NCI-H226 (cell line): ENCODE results near the gene AP1S2.
A peak's percentile ranks its signal among the peaks of the same experiment; 100 is the strongest.

Experiments used
- DNase-seq: peaks from one replicate; pipeline ENCODE4 v3.0.0-alpha.2; 2015

AP1S2 gene

DNA sequence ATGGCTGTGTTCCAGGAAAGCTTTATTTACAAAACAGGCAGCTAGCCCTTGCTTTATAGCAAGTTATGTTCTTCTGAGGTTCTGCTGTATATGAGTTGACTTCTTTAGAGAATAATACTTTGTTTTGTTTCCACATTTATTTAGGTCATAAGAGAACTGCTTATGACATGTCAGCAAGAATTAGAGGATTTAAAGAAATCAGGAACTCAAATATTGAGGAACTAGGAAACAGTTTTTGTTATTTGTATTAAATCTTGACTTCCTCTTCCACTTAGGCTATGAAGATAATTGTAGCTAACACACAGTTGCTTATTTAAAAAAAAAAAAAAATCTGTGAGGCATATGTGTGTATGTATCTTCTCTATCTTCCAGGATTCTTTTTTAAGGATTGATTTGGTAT is 50.0 kb downstream of the AP1S2 start:
- DNase-seq, result no peak

DNA sequence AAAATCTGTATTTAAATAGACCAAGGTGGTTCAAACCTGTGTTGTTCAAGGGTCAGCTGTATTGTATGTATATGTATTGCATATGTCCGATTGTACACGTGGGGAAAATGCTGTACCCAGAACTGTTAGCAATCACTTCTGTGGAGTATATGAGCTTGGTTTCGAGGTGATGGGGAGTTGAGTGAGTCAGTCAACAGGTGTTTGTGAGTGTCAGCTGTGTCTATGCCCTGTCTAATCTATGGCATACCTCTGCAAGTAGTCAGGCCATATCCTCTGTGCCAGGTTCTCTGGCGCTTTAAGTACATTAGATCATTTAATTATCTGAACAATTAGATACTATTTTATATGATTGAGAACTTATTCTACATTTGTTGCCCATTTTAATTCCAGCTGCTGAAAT is 56.9 kb downstream of the AP1S2 start:
- DNase-seq, result no peak

DNA sequence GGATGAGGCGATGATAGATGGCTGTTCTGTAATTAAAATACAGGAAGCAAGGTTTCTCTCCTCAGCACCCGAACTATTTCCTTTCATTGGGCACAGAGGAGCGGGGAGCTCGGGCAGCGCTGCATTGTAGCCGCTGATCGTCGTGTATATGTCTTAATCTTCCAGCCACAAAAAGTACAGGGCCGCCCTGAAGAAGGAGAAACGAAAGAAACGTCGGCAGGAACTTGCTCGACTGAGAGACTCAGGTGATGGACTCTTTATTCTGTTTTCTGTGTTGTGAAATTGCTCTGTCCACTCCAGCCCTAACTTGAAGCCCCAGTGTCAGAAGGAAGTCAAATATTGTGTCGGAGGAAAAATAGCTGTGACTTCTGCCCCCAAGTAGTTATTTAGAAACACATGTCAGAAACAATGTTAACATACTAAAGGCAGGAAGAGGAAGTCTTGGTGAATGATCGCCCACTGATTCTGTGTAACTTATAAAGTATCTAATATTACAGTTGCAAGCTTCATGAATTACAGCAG is 63.8 kb downstream of the AP1S2 start:
- no peak for DNase-seq

DNA sequence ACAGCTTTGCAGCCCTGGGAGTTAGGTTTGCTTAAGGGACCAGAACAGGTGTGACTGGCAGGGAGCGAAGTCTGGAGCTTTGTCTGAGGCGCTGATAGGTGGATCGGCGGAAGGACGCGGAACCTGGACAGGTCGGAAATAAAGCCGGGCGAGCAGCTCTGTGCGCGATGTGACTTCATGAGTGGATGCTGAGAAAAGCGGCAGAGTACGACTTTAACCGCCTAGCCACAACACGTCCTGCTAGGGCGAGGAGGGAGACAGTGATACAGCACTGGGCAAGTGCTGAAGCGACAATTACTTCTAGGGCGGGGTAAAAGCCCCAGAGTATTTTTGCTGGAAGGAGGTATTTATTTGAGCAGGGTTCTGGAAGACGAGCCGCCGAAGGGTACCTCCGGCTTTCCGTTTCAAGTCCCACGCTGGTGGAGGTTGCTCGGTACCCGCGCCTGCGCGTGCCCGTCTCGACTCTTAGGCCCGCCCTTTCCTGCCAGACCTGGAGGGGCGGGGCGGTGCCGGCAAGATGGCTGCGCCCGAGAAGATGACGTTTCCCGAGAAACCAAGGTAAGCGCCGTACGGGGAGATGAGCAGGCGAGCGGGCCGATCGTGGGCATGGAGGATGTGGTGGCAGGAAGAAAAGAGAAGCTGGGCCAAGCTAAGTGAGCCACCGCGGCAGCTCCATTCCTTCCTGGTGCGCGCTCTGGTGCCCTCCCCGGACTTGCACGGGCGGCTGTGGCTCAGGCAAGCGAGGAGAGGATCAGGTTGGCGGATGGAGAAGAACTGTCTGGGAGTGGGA is 64.4 kb downstream of the AP1S2 start, which contains the start of gene ZRSR2:
TSS of gene ZRSR2 (plus strand) at position 506 of the 790 bp plus-strand sequence. CDS start at position 518, 12 bp downstream.
- DNase-seq, result peak; percentile 75

DNA sequence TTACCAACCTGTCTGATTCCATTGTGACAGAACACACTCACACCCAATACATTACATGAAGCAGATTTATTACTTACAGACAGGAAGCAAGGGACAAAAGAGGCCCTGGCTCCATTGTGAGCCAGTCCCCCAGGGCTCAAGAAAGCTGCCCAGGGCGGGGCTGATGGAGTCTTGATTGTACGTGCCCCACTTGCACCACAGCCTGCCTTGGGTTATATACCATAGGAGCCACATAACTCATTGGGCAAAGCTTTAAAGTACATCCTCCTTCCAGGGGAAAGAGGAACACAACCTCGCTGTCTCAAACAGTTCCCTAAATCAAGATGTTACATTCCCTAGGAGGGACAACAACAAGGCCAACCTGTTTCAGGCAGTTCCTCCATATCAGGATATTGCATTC is 67.7 kb downstream of the AP1S2 start:
- DNase-seq, result no peak

DNA sequence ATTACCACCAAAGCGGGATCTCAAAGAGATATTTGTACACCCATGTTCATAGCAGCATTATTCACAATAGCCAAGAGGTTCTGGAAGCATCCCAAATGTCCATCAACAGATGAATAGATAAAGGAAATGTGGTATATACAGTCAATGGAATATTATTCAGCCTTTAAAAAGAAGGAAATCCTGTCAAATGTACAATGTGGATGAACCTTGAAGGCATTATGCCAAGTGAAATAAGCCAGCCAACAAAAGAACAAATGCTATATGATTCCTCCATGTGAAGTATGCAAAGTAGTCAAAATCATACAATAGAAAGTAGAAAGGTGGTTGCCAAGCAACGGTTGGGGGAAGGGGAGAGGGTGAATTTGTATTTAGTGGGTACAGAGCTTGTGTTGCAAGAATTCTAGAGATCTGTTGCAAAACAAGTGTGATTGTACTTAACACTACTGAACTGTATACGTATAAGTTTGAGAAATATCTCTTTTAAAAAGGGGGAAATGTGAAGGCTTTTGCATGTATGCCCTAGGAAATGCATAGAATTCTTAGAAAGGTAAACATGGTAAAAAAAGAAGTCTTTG is 69.3 kb downstream of the AP1S2 start:
- DNase-seq, result no peak

DNA sequence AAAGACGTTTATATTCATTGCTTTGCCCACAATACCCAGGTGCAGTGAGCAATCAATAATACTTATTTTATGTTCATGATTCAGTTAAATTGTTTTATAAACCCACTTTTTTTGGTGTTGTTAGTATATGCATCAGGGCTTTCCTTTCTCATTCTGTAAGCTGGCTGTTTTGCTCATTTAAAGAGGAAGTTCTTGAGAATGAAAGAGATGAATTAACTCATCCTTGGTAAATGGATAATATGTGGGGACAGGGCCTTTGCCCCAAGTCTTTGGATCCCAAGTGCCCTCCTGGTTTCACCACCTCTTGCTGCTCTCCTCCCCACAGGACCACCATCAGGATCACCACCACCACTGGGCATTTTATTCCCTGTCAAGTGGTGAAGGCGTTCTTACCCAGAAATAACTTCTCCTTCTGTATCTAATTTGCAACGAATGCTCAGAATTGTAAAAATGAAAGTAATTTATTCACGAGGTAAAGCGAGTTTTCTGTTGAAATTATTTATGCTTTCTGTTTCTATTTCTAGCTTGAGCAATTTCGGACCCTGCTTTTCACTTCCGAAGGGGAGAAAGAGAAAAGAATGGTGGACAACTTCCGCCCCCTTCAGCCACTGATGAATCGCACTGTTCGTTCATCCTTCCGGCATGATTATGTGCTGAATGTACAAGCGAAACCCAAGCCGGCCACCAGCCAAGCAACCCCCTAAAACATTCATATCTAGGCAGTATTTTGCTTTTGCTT is 72.5 kb downstream of the AP1S2 start:
- no peak for DNase-seq
